NCI-H748 (cell line): ENCODE data around the gene TTC21A.

Experiments
- DNase-seq: peaks from one replicate; lab custom pipeline; 2025; ENCODE audit not compliant: unreplicated experiment; lab: John Stamatoyannopoulos, UW

The TTC21A gene

GRCh38 chr3:39098473-39099000, 8.9 kb upstream of the TTC21A start:
- no peak for DNase-seq

GRCh38 chr3:39099242-39099641, 8.2 kb upstream of the TTC21A start:
- no peak for DNase-seq

- DNase-seq: no peak
Measured at GRCh38 chr3:39099738-39100499, 7.6 kb upstream of the TTC21A start.

- no peak for DNase-seq
Measured at GRCh38 chr3:39100500-39100886, 7.0 kb upstream of the TTC21A start.

GRCh38 chr3:39101022-39101689, 6.3 kb upstream of the TTC21A start:
- DNase-seq: peak; percentile 16

- no peak for DNase-seq
Measured at GRCh38 chr3:39102504-39103323, 4.8 kb upstream of the TTC21A start.

- no peak for DNase-seq
Measured at GRCh38 chr3:39103324-39103693, 4.2 kb upstream of the TTC21A start.

- DNase-seq: no peak
Measured at GRCh38 chr3:39103791-39104552, 3.5 kb upstream of the TTC21A start.

- peak; percentile 30 for DNase-seq
Measured at GRCh38 chr3:39104961-39105686, 2.4 kb upstream of the TTC21A start.

GRCh38 chr3:39105687-39106063, 1.8 kb upstream of the TTC21A start:
- DNase-seq: no peak

- DNase-seq: peak; percentile 5
Measured at GRCh38 chr3:39106281-39106811, 1.1 kb upstream of the TTC21A start.

- peak; percentile 38 for DNase-seq
Measured at GRCh38 chr3:39106851-39107387, 561 bp upstream of the TTC21A start.

GRCh38 chr3:39108200-39108710, 775 bp downstream of the TTC21A start:
- no peak for DNase-seq

GRCh38 chr3:39109086-39109485, 1.6 kb downstream of the TTC21A start:
- DNase-seq: no peak

- DNase-seq: no peak
Measured at GRCh38 chr3:39110041-39110639, 2.7 kb downstream of the TTC21A start.

- no peak for DNase-seq
Measured at GRCh38 chr3:39112113-39112512, 4.6 kb downstream of the TTC21A start.

- no peak for DNase-seq
Measured at GRCh38 chr3:39112535-39112934, 5.1 kb downstream of the TTC21A start.

- no peak for DNase-seq
Measured at GRCh38 chr3:39113291-39113690, 5.8 kb downstream of the TTC21A start.

GRCh38 chr3:39114456-39114855, 7.0 kb downstream of the TTC21A start:
- no peak for DNase-seq
